ENCODE measurements around the gene RPL29.

Gene RPL29

GRCh38 chr3:51945031-51945840 lies 50.5 kb downstream of the RPL29 start:
- DNase-seq (ENCODE audit: low read depth): no peak

GRCh38 chr3:51944451-51945021 lies 51.2 kb downstream of the RPL29 start:
- no peak for DNase-seq (ENCODE audit: low read depth)
